K562 (cell line): Measurements from ENCODE around the gene ERN1. TPM values are rescaled to one million over a fixed set of nuclear protein-coding genes. Genes with fewer than 3 reads are reported as not detected.

Experiments
- ATAC-seq: fragments of 200-7000 bp; cut with Tn5 transposase; 3 replicates; pipeline ENCODE4 v1.9.1; 2020; ENCODE audit warnings: moderate library complexity
- BruUV-seq: library from RNA; stranded (reverse); fragments of 400-500 nt; replicated peaks from 2 replicates; lab custom pipeline; 2021; lab: Mats Ljungman, UMichigan
- CTCF ChIA-PET: fragments of 300-600 bp; formaldehyde crosslinking; extraction: SDS; loops from one replicate; lab custom pipeline; 2021; ENCODE audit warnings: low intra/inter-chr PET ratio; lab: Yijun Ruan, JAX
- POLR2A ChIA-PET: fragments of 300-600, 350-650 bp; sonication (Branson Sonifier 250); formaldehyde crosslinking; extraction: SDS; loops from one replicate; lab custom pipeline; 2021; ENCODE audit warnings: antibody characterized with exemption, inconsistent platforms; lab: Yijun Ruan, JAX
- DNase-seq, 4 experiments: peaks; one replicate each; pipeline versions ENCODE4 v3.0.0 to v3.0.0-alpha.2; 2011 to 2018; ENCODE audit warnings: low spot score in 3 of 4, mixed read lengths in 3 of 4; ENCODE audit errors: extremely low read depth in 1 of 4
- FAIRE-seq: peaks from 2 replicates; lab custom pipeline; 2011; peaks lifted over from hg19 to GRCh38; lab: Jason Lieb, UNC
- H2AFZ ChIP-seq: 2 replicates; pipeline ENCODE4 v1.6.0; 2011; ENCODE audit warnings: low read depth, low read length, control low read depth, inconsistent platforms
- H3K27ac ChIP-seq: fragments of 200-600 bp; 3 replicates; pipeline ENCODE4 v1.8.0; 2011; ENCODE audit warnings: low read depth, mild to moderate bottlenecking, control low read depth, inconsistent platforms, low read length, moderate library complexity, mixed read lengths; ENCODE audit errors: extremely low read depth
- H3K27me3 ChIP-seq, 2 experiments: fragments of 300-600 bp in 1 of 2; 2 replicates in 1 of 2; 3 replicates in 1 of 2; pipeline versions ENCODE4 v1.6.0 to v1.8.0; 2011; ENCODE audit warnings: inconsistent platforms in 2 of 2, low read length in 2 of 2, mild to moderate bottlenecking in 1 of 2, mixed read lengths in 1 of 2, moderate library complexity in 1 of 2; ENCODE audit not compliant: control insufficient read depth in 2 of 2, insufficient read depth in 2 of 2
- H3K36me3 ChIP-seq: fragments of 300-600 bp; 3 replicates; pipeline ENCODE4 v1.8.0; 2011; ENCODE audit warnings: mild to moderate bottlenecking, low read length, inconsistent platforms; ENCODE audit not compliant: control insufficient read depth, insufficient read depth
- H3K4me1 ChIP-seq, 2 experiments: fragments of 200-600 bp in 1 of 2; replicated peaks in 1 of 2; 2 replicates in 1 of 2; 3 replicates in 1 of 2; pipeline versions ENCODE4 v1.5.1 to v1.8.0; 2011; ENCODE audit warnings: inconsistent platforms in 2 of 2, low read length in 2 of 2, mild to moderate bottlenecking in 1 of 2, mixed read lengths in 1 of 2, moderate library complexity in 1 of 2; ENCODE audit not compliant: control insufficient read depth in 2 of 2, insufficient read depth in 2 of 2
- H3K4me2 ChIP-seq: 2 replicates; pipeline ENCODE4 v1.6.1; 2011; ENCODE audit warnings: low read length, control low read depth, inconsistent platforms, mixed read lengths; ENCODE audit not compliant: insufficient read depth
- H3K4me3 ChIP-seq: fragments of 200-600 bp; sonication (generic), shearing (Covaris generic); 2 replicates; pipeline ENCODE4 v1.5.1; 2016; ENCODE audit warnings: control low read depth, inconsistent platforms
- H3K79me2 ChIP-seq: fragments of 200-600 bp; 3 replicates; pipeline ENCODE4 v1.8.0; 2011; ENCODE audit warnings: low read length, inconsistent platforms; ENCODE audit not compliant: control insufficient read depth, insufficient read depth
- H3K9ac ChIP-seq, 2 experiments: 2 replicates each; pipeline versions ENCODE4 v1.6.0 to v1.6.1; 2011; ENCODE audit warnings: low read depth in 2 of 2, low read length in 2 of 2, control low read depth in 1 of 2, inconsistent platforms in 1 of 2, mild to moderate bottlenecking in 1 of 2, mixed read lengths in 1 of 2; ENCODE audit not compliant: insufficient read depth in 1 of 2
- H3K9me1 ChIP-seq: one replicate; pipeline ENCODE4 v1.6.0; 2011; ENCODE audit warnings: inconsistent platforms, mild to moderate bottlenecking, low read length, moderate library complexity; ENCODE audit not compliant: control insufficient read depth, insufficient read depth
- H3K9me3 ChIP-seq: replicated peaks from 2 replicates; pipeline ENCODE4 v1.5.1; 2011; ENCODE audit warnings: low read depth, low read length, inconsistent platforms; ENCODE audit not compliant: control insufficient read depth, insufficient read depth
- H4K20me1 ChIP-seq: replicated peaks from 2 replicates; pipeline ENCODE4 v1.6.1; 2011; ENCODE audit warnings: low read length, inconsistent platforms, mixed read lengths; ENCODE audit not compliant: control insufficient read depth, insufficient read depth
- EWSR1 ChIP-seq: fragments of 450-650 bp; IDR thresholded peaks from 2 replicates; pipeline ENCODE4 v1.6.1; 2018; ENCODE audit warnings: borderline replicate concordance, mild to moderate bottlenecking, low read depth, moderate library complexity; ENCODE audit not compliant: partially characterized antibody
- GABPB1 ChIP-seq: sonication (generic); formaldehyde crosslinking; IDR thresholded peaks from 2 replicates; pipeline ENCODE4 v1.8.0; 2022; ENCODE audit warnings: mild to moderate bottlenecking, missing genetic modification reagents
- MAFF ChIP-seq: IDR thresholded peaks from 2 replicates; pipeline ENCODE4 v1.6.1; 2012; ENCODE audit warnings: low read length, improper control_type of control experiment
- MIER1 ChIP-seq: fragments of 450-650 bp; IDR thresholded peaks from 2 replicates; pipeline ENCODE4 v1.6.1; 2016; ENCODE audit warnings: antibody characterized with exemption, mild to moderate bottlenecking, low read depth
- OTX1 ChIP-seq: fragments of 450-650 bp; formaldehyde crosslinking; IDR thresholded peaks from 2 replicates; pipeline ENCODE4 v1.4.0; 2022; ENCODE audit warnings: mild to moderate bottlenecking
- SMAD4 ChIP-seq: fragments of 250-450 bp; sonication (Bioruptor Pico); conservative IDR thresholded peaks from 2 replicates; pipeline ENCODE4 v1.8.0; 2021; ENCODE audit warnings: inconsistent platforms, mild to moderate bottlenecking, moderate library complexity
- ZBTB49 ChIP-seq: sonication (generic); formaldehyde crosslinking; IDR thresholded peaks from 2 replicates; pipeline ENCODE4 v1.8.0; 2022; ENCODE audit warnings: missing genetic modification reagents, mild to moderate bottlenecking, borderline replicate concordance
- ZBTB7A ChIP-seq: IDR thresholded peaks from 2 replicates; pipeline ENCODE4 v1.6.1; 2011; ENCODE audit warnings: low read depth, mild to moderate bottlenecking, low read length, moderate library complexity, borderline replicate concordance; ENCODE audit not compliant: control insufficient read depth
- ZNF224 ChIP-seq: sonication (generic); formaldehyde crosslinking; IDR thresholded peaks from 2 replicates; pipeline ENCODE4 v1.8.0; 2022; ENCODE audit warnings: mild to moderate bottlenecking, missing genetic modification reagents
- ZNF232 ChIP-seq: sonication (generic); formaldehyde crosslinking; IDR thresholded peaks from 2 replicates; pipeline ENCODE4 v1.8.0; 2022; ENCODE audit warnings: mild to moderate bottlenecking, missing genetic modification reagents
- ZNF324 ChIP-seq: fragments of 250-450 bp; sonication (Bioruptor Pico); IDR thresholded peaks from 2 replicates; pipeline ENCODE4 v1.4.0; 2020; ENCODE audit warnings: mild to moderate bottlenecking
- ZNF740 ChIP-seq, 3 experiments: fragments of 200-800 bp in 1 of 3; sonication (Bioruptor generic) in 1 of 3; sonication (generic) in 1 of 3; formaldehyde crosslinking in 1 of 3; IDR thresholded peaks; 2 replicates each; pipeline versions ENCODE4 v1.6.1 to v1.8.0; 2016 to 2022; ENCODE audit warnings: mild to moderate bottlenecking in 2 of 3, missing compliant biosample characterization in 2 of 3, missing genetic modification characterization in 2 of 3, missing genetic modification reagents in 1 of 3
- ZNF766 ChIP-seq: fragments of 200-800 bp; sonication (Bioruptor generic); conservative IDR thresholded peaks from 2 replicates; pipeline ENCODE4 v1.6.1; 2016; ENCODE audit warnings: missing genetic modification characterization, missing compliant biosample characterization
- ZNF780A ChIP-seq: fragments of 250-450 bp; sonication (Bioruptor Pico); IDR thresholded peaks from 2 replicates; pipeline ENCODE4 v1.5.0; 2021; ENCODE audit warnings: mild to moderate bottlenecking
- ZNF79 ChIP-seq: fragments of 250-450 bp; sonication (Bioruptor Pico); IDR thresholded peaks from 2 replicates; pipeline ENCODE4 v1.4.0; 2020; ENCODE audit warnings: low read depth, mild to moderate bottlenecking, moderate library complexity
- ZZZ3 ChIP-seq: fragments of 450-650 bp; IDR thresholded peaks from 2 replicates; pipeline ENCODE4 v1.6.1; 2016; ENCODE audit warnings: antibody characterized with exemption, mild to moderate bottlenecking, moderate library complexity
- WGBS: fragments of 100-300 bp; shearing (Covaris generic); methylation state at CpG from one replicate; pipeline ENCODE4 v1.1.6; 2016; ENCODE audit warnings: low coverage, mixed read lengths; ENCODE audit not compliant: insufficient coverage; ENCODE audit errors: missing lambda C conversion rate; 5-methylcytosine and 5-hydroxymethylcytosine counted together
- in situ Hi-C: fragments of 300-500 bp; cut with MboI; formaldehyde crosslinking; loops from 4 replicates; pipeline ENCODE4 v1.15.0; 2018; ENCODE audit warnings: inconsistent platforms, mixed read lengths
- intact Hi-C: fragments of 100-400 bp; cut with micrococcal nuclease; formaldehyde crosslinking; loops from 2 replicates; pipeline ENCODE4 v1.14.2; 2022
- polyA plus RNA-seq, 8 experiments: library from polyadenylated mRNA; depleted of rRNA in 4 of 8; stranded (reverse) in 5 of 8; unstranded in 3 of 8; fragments of >200 nt; fragmentation: Nextera tagmentation in 2 of 8; fragmentation: Illumina TruSeq in 1 of 8; extraction: Ambion mirVana in 2 of 8; extraction: Trizol in 1 of 8; gene quantifications; 2 replicates each; pipeline versions ENCODE4 v1.2.1 to v1.2.3, GENCODE V29; 2011 to 2014; ENCODE audit warnings: inconsistent platforms in 1 of 8, missing spikeins in 1 of 8
- total RNA-seq, 7 experiments: library from RNA; depleted of rRNA in 6 of 7; stranded (reverse); fragments of >200 nt in 6 of 7; fragmentation: Illumina TruSeq in 2 of 7; extraction: Trizol in 2 of 7; gene quantifications; 2 replicates each; pipeline versions ENCODE4 v1.2.1 to v1.2.3, GENCODE V29; 2011 to 2021; ENCODE audit warnings: low replicate concordance in 1 of 7

ERN1 gene
- total and polyA plus RNA-seq, 9 of the 15 experiments (the other 6 are each of a cell fraction or from before 2014, with no cell fraction given) = 2.1 to 22.5 (median 7.3) TPM

- TF ChIP-seq ZNF324 (CRISPR knock-in tag) = no peak
- TF ChIP-seq ZNF79 = no peak
These were observed 30.4 kb upstream of the ERN1 start (continued) for GRCh38 chr17:64160378-64160777.

GRCh38 chr17:64158831-64159590, 29.1 kb upstream of the ERN1 start:
- in situ Hi-C loops = no loop called here
- TF ChIP-seq MIER1 (no peak), ZBTB49 (CRISPR knock-in tag) (no peak), ZBTB7A (no peak), MAFF (no peak), GABPB1 (CRISPR knock-in tag) (no peak), ZNF780A (CRISPR knock-in tag) (no peak), EWSR1 (no peak), ZZZ3 (no peak), ZNF224 (CRISPR knock-in tag) (no peak), ZNF740 (CRISPR knock-in tag; IDR thresholded peaks at IDR 0.05) (no peak), ZNF740 (tag; IDR thresholded peaks at IDR 0.05) (no peak), ZNF766 (no peak), OTX1 (no peak), ZNF232 (CRISPR knock-in tag) (no peak), SMAD4 (CRISPR knock-in tag) (no peak)

More at GRCh38 chr17:64158831-64159590, 29.1 kb upstream of the ERN1 start:
- no peaks in the 10 kb centered on the region for H3K9me3 ChIP-seq
- CTCF ChIA-PET = no interaction called here
- H3K4me3 ChIP-seq = no peak overlapping the region
- no peaks in the 10 kb centered on the region for H3K9me1 ChIP-seq
- no peaks in the 10 kb centered on the region for H3K27me3 ChIP-seq
- no peaks in the 10 kb centered on the region for H3K79me2 ChIP-seq
- peaks cover 47% of the 10 kb centered on the region for H3K36me3 ChIP-seq
- DNase-seq (no peak), FAIRE-seq (peak; percentile 29), ATAC-seq (no peak)
- H3K9ac ChIP-seq = no peak overlapping the region
- no peak overlapping the region for H2AFZ ChIP-seq
- H3K4me2 ChIP-seq = no peak overlapping the region
- intact Hi-C loops = no loop called here
- H4K20me1 ChIP-seq = no peaks in the 10 kb centered on the region
- 88% methylated on average over 12 of the region's 12 CpGs for WGBS
- BruUV-seq = no TSS peak
- no peak overlapping the region for H3K27ac ChIP-seq
- POLR2A ChIA-PET = interaction anchor here (0.8 to 1.4 kb wide), 2 partner anchors 9 to 10 kb away, joined by 3 to 6 read pairs; no protein-coding TSS in a partner anchor
- no peaks in the 10 kb centered on the region for H3K4me1 ChIP-seq
